ENCODE data around the gene RNF5.

The RNF5 gene

DNA sequence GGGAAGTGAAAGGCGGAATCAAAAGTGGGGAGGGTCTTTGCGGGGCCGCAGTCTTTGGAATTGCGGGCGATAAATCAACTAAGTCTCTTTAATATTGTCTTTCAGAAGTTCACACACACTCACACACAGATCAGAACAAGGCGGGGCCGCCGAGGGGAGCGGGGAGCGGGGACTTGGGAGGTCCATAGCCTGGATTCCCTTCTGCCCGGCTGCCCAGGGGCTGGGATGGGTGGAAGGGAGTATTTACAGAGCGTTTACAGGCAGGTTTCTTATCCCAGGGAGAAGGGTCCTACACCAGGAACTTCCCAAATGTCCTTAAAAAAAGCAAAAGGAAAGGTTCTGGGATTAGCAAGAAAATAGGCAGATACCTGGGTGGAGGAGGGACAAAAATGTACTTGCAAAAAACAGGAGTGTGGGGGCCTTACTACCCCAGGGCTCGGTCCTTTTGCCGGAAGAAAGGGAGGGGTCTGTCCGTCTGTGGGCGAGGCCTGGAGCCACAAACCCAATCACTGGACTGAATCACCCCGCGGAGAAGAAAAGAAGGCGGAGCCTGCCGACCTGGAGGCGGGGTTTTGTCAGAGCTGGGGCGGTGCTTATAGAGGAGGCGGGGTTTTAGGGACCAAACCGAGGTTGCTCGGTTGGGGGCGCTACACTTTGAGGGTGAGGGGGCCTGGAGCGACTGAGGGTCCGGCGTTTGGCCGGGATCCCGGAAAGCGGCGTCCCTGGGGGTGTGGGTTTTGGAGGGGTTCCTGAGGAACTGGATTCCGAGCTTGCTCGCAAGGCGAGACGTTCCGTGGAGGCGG, 29.7 kb upstream of the RNF5 start:
- TF ChIP-seq, protein P1, sequence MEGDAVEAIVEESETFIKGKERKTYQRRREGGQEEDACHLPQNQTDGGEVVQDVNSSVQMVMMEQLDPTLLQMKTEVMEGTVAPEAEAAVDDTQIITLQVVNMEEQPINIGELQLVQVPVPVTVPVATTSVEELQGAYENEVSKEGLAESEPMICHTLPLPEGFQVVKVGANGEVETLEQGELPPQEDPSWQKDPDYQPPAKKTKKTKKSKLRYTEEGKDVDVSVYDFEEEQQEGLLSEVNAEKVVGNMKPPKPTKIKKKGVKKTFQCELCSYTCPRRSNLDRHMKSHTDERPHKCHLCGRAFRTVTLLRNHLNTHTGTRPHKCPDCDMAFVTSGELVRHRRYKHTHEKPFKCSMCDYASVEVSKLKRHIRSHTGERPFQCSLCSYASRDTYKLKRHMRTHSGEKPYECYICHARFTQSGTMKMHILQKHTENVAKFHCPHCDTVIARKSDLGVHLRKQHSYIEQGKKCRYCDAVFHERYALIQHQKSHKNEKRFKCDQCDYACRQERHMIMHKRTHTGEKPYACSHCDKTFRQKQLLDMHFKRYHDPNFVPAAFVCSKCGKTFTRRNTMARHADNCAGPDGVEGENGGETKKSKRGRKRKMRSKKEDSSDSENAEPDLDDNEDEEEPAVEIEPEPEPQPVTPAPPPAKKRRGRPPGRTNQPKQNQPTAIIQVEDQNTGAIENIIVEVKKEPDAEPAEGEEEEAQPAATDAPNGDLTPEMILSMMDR (IDR thresholded peaks at IDR 0.05; ENCODE audit: low read length, missing control alignments), result no peak
- H3K4me3 ChIP-seq (replicated peaks; ENCODE audit: low read depth, low read length), result no peak overlapping the region
- no peak for DNase-seq (ENCODE audit: low read depth)

- DNase-seq (ENCODE audit: low read depth), result no peak
- TF ChIP-seq, protein P1 (IDR thresholded peaks at IDR 0.05; ENCODE audit: low read length, missing control alignments), result no peak
- no peak overlapping the region for H3K4me3 ChIP-seq (replicated peaks; ENCODE audit: low read depth, low read length)
Observed at GRCh38 chr6:32149092-32149755, 29.0 kb upstream of the RNF5 start.

GRCh38 chr6:32149932-32150870, 28.0 kb upstream of the RNF5 start:
- DNase-seq (ENCODE audit: low read depth), result no peak
- TF ChIP-seq, protein P1 (IDR thresholded peaks at IDR 0.05; ENCODE audit: low read length, missing control alignments), result no peak
- H3K4me3 ChIP-seq (replicated peaks; ENCODE audit: low read depth, low read length), result no peak overlapping the region

DNA sequence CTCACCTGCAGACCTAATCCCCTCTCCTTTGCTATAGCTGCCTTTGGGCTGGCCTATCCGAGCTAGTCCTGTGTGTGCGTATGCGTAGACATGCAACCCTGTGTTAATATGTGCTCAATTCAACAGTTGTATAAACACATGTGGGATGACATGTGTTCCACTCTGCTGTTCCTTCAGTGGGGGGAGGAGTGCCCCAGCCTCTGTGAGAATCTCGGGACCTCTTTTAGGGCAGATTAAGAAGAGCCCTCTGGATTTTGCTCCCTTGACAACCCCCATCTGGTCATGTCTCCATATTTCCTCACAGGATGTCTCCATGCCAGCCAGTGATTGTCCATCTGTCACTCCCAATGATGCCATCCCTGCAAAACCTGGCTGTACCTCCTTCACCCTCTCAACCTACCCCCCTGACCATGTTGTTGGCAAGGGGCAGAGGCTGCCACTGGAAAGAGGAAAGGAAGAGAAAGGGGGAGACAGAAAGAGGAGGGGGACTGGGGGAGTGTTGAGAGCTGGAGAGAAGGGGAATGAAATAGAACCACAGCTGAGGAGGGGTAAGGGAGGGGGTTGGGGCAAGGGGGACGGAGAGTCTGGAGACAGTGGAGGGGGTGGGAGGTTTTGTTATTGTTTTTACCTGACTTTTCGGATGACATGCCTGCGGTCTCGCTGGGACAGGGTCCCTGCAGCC, 26.9 kb upstream of the RNF5 start:
- H3K4me3 ChIP-seq (replicated peaks; ENCODE audit: low read depth, low read length), result peak overlapping the region; percentile 96
- no peak for DNase-seq (ENCODE audit: low read depth)
- TF ChIP-seq, protein P1 (IDR thresholded peaks at IDR 0.05; ENCODE audit: low read length, missing control alignments), result no peak

DNA sequence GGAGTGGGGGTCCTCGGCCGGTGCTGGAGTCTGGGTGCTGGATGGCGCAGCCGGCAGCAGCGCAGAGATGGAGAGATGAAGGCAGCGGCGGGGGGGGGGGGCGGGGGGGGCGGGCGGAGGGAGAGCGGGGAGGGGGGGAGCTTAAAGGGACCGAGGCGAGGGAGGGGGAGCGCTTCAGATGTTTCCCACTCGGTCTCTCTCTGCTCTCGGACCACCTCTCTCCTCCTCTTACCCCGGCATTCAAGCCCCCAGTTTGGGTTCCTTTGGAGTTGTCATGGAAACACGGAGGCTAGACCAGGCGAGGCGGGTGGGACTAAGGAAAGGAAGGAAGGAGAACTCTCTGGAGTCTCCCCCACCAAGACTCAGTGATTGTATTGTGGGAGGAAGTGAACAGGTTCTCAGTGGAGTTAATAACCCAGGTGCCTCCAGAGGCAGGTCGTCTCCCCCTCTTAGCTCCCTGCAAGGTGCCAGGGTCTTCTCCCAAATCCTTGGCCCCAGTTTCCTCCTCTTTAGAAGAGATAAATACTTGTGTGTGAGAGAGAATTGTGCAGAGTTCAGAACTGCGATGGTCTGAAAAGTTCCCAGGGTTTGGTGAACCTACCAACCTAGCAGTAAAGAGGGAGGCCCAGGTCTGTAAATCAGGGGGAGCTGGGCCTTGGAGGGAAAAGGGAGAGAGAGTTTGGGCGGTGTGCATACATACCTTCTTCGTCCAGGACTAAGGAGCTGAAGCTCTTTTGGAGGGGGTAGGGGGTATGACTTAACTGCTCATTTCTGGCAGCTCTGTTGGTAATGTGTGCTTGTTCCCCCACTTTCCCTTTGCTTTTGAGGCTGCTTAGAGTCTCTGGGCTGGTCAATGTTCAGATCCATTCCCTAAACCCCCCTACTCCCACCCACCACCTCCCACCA, 26.1 kb upstream of the RNF5 start, which contains the start of gene PRRT1:
TSS of gene PRRT1 (minus strand) at position 77 of the 906 bp plus-strand sequence. CDS start 112 bp downstream, outside the sequence.
- no peak for DNase-seq (ENCODE audit: low read depth)
- H3K4me3 ChIP-seq (replicated peaks; ENCODE audit: low read depth, low read length), result peak within 1 kb of the TSS; percentile 96
- TF ChIP-seq, protein P1 (IDR thresholded peaks at IDR 0.05; ENCODE audit: low read length, missing control alignments), result no peak
